ENCODE results near the gene F10.
"Not testable (repeated sequence)": the region's sequence is repeated elsewhere in the genome, so short reads cannot be mapped to it uniquely, and the experiment has no call there.

The F10 gene

GRCh38 chr13:113122550-113123225, at the start of gene F10:
Gene F10 (plus strand): TSS chr13:113122799. CDS start chr13:113122856, 57 bp downstream.
- DNase-seq (ENCODE audit: low spot score), result no peak

GRCh38 chr13:113073942-113074341, 48.7 kb upstream of the F10 start:
- DNase-seq (ENCODE audit: low spot score), result no peak

GRCh38 chr13:113074401-113074800, 48.2 kb upstream of the F10 start:
- DNase-seq (ENCODE audit: low spot score), result no peak

GRCh38 chr13:113074876-113075275, 47.7 kb upstream of the F10 start:
- DNase-seq (ENCODE audit: low spot score), result no peak

GRCh38 chr13:113075711-113076110, 46.9 kb upstream of the F10 start:
- DNase-seq (ENCODE audit: low spot score), result no peak

GRCh38 chr13:113076681-113077401, 45.8 kb upstream of the F10 start:
- DNase-seq (ENCODE audit: low spot score), result no peak

GRCh38 chr13:113077566-113077952, 45.0 kb upstream of the F10 start:
- DNase-seq (ENCODE audit: low spot score), result no peak

- no peak for DNase-seq (ENCODE audit: low spot score)
Observed at GRCh38 chr13:113077953-113078901, 44.4 kb upstream of the F10 start.

- DNase-seq (ENCODE audit: low spot score), result no peak
Observed at GRCh38 chr13:113078902-113079780, 43.5 kb upstream of the F10 start.

- DNase-seq (ENCODE audit: low spot score), result not testable (repeated sequence)
Observed at GRCh38 chr13:113079781-113080080, 42.9 kb upstream of the F10 start.

- no peak for DNase-seq (ENCODE audit: low spot score)
Observed at GRCh38 chr13:113080361-113080831, 42.2 kb upstream of the F10 start.

- DNase-seq (ENCODE audit: low spot score), result no peak
Observed at GRCh38 chr13:113080901-113081521, 41.6 kb upstream of the F10 start.

GRCh38 chr13:113082198-113083021, 40.2 kb upstream of the F10 start:
- no peak for DNase-seq (ENCODE audit: low spot score)

- no peak for DNase-seq (ENCODE audit: low spot score)
Observed at GRCh38 chr13:113083022-113083373, 39.6 kb upstream of the F10 start.

- DNase-seq (ENCODE audit: low spot score), result no peak
Observed at GRCh38 chr13:113083402-113084061, 39.1 kb upstream of the F10 start.

GRCh38 chr13:113084094-113084942, 38.3 kb upstream of the F10 start:
- no peak for DNase-seq (ENCODE audit: low spot score)

GRCh38 chr13:113084943-113085540, 37.6 kb upstream of the F10 start:
- no peak for DNase-seq (ENCODE audit: low spot score)

GRCh38 chr13:113086031-113086750, 36.4 kb upstream of the F10 start:
- no peak for DNase-seq (ENCODE audit: low spot score)
